Duodenal mucosa (tissue), 2 donors: ENCODE data around the gene LAX1.

Experiments
- H3K27ac ChIP-seq: one replicate; pipeline ENCODE4 v1.7.0; 2013; ENCODE audit warnings: low read depth, low read length
- H3K27me3 ChIP-seq, 2 donors: one replicate each; pipeline ENCODE4 v1.7.0; 2013; ENCODE audit warnings: low read length in 2 of 2, control low read depth in 1 of 2; ENCODE audit not compliant: insufficient read depth in 2 of 2, control insufficient read depth in 1 of 2
- H3K36me3 ChIP-seq, 2 donors: one replicate each; pipeline ENCODE4 v1.7.0; 2013; ENCODE audit warnings: low read length in 2 of 2, control low read depth in 1 of 2; ENCODE audit not compliant: insufficient read depth in 2 of 2, control insufficient read depth in 1 of 2
- H3K4me1 ChIP-seq, 2 donors: one replicate each; pipeline ENCODE4 v1.7.0; 2013; ENCODE audit warnings: low read length in 2 of 2, control low read depth in 1 of 2; ENCODE audit not compliant: insufficient read depth in 2 of 2, control insufficient read depth in 1 of 2
- H3K4me3 ChIP-seq, 2 donors: one replicate each; pipeline ENCODE4 v1.7.0; 2013; ENCODE audit warnings: low read length in 2 of 2, low read depth in 1 of 2
- H3K9ac ChIP-seq, 2 donors: one replicate each; pipeline ENCODE4 v1.7.0; 2013; ENCODE audit warnings: low read length in 2 of 2, low read depth in 1 of 2
- H3K9me3 ChIP-seq, 2 donors: one replicate each; pipeline ENCODE4 v1.7.0; 2013; ENCODE audit warnings: low read length in 2 of 2, control low read depth in 1 of 2; ENCODE audit not compliant: control insufficient read depth in 1 of 2

Gene LAX1

GRCh38 chr1:203768256-203768655, 3.3 kb downstream of the LAX1 start:
- peaks cover 18 to 30% of the 10 kb centered on the region in 2 donors for H3K4me1 ChIP-seq
- H3K9me3 ChIP-seq, result no peaks in the 10 kb centered on the region
- H3K9ac ChIP-seq, result peak overlapping the region in 1 of 2 donors; percentile 28
- peak overlapping the region; percentile 45 for H3K4me3 ChIP-seq
- no peak overlapping the region for H3K27ac ChIP-seq
- H3K27me3 ChIP-seq, result no peaks in the 10 kb centered on the region
- no peaks in the 10 kb centered on the region for H3K36me3 ChIP-seq

DNA sequence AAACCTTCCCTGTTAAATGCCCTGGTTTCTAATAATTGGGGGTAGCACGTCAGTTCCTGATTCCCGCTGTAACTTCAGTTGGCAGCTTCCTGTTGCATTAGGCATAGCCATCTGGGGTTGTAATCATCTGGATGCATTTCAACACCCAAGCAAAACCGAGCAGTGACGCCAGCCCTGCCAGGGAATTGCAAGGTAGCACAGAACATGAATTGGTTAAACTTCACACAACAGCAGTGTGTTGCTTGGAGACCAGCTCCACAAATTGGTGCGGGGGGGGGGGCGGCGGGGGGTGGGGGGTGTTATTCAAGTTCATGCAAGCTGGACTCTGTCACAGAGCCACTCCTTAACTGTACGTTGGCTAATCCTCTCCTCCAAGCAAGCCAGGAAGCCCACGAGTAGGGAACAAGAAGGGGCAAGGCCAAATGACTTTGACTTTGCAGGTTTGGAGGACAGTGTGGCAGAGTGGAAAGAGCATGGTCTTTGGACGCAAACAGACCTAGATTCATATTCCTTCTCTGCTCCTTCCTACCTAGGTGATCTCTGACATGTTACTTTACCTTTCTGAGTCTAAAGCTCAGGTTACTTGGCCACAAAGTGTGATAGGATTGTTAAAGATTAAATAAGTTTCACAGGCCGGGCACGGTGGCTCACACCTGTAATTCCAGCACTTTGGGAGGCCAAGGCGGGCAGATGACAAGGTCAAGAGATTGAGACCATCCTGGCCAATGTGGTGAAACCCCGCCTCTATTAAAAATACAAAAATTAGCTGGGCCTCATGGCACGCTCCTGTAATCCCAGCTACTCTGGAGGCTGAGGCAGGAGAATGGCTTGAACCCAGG, 4.7 kb downstream of the LAX1 start:
- H3K27ac ChIP-seq, result peak overlapping the region; percentile 85
- H3K9me3 ChIP-seq, result no peaks in the 10 kb centered on the region
- H3K36me3 ChIP-seq, result peaks cover 0 to 6% of the 10 kb centered on the region in 2 donors
- H3K9ac ChIP-seq, result peak overlapping the region; percentile 9 to 32
- peaks cover 15 to 26% of the 10 kb centered on the region in 2 donors for H3K4me1 ChIP-seq
- no peak overlapping the region for H3K4me3 ChIP-seq
- H3K27me3 ChIP-seq, result no peaks in the 10 kb centered on the region

GRCh38 chr1:203771901-203772301, 6.9 kb downstream of the LAX1 start:
- Histone ChIP-seq H3K4me1 (peaks cover 15 to 24% of the 10 kb centered on the region in 2 donors), H3K27ac (no peak overlapping the region), H3K9me3 (no peaks in the 10 kb centered on the region), H3K9ac (peak overlapping the region in 1 of 2 donors; percentile 5), H3K4me3 (no peak overlapping the region), H3K27me3 (no peaks in the 10 kb centered on the region), H3K36me3 (peaks cover 0 to 6% of the 10 kb centered on the region in 2 donors)

DNA sequence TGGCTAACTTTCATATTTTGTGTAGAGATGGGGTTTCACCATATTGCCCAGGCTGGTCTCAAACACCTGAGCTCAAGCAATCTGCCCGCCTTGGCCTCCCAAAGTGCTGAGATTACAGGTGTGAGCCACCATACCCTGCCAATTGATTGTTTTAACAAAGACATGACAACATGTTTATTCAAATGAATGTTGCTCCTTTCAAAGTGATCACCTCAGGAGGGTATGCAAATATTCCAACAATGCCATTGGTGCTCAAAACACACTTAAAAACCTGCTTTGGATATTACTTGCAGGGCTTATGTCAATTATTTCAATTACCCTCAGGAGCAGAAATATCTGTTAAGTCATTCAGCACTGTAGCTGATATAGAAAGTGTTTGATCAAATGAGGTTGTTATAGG, 7.9 kb downstream of the LAX1 start:
- H3K4me3 ChIP-seq, result no peak overlapping the region
- peaks cover 0 to 6% of the 10 kb centered on the region in 2 donors for H3K36me3 ChIP-seq
- no peak overlapping the region for H3K9ac ChIP-seq
- no peak overlapping the region for H3K27ac ChIP-seq
- no peaks in the 10 kb centered on the region for H3K27me3 ChIP-seq
- H3K4me1 ChIP-seq, result peaks cover 15 to 24% of the 10 kb centered on the region in 2 donors
- H3K9me3 ChIP-seq, result no peaks in the 10 kb centered on the region

DNA sequence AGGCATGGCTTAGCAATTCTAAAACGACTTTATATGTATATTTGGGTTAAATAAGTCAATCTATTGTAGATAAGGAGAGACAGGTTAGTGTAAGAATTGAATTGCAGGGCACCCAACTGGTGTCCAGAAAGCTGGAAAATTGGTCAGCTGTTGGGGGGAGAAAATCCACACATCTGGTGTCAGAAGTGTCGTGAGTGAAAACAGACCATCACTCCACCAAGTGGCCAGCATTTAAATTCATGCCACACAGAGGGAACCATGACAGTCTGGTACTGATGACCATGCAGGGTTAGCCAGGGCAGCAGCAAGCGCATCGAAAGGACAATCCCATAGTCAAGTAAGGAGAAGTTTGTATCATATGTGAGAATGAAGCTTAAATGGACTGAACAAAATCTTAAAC, 11.7 kb downstream of the LAX1 start:
- no peak overlapping the region for H3K4me3 ChIP-seq
- H3K27ac ChIP-seq, result no peak overlapping the region
- no peaks in the 10 kb centered on the region for H3K4me1 ChIP-seq
- H3K27me3 ChIP-seq, result no peaks in the 10 kb centered on the region
- H3K36me3 ChIP-seq, result peaks cover 0 to 6% of the 10 kb centered on the region in 2 donors
- H3K9me3 ChIP-seq, result no peaks in the 10 kb centered on the region
- H3K9ac ChIP-seq, result no peak overlapping the region

DNA sequence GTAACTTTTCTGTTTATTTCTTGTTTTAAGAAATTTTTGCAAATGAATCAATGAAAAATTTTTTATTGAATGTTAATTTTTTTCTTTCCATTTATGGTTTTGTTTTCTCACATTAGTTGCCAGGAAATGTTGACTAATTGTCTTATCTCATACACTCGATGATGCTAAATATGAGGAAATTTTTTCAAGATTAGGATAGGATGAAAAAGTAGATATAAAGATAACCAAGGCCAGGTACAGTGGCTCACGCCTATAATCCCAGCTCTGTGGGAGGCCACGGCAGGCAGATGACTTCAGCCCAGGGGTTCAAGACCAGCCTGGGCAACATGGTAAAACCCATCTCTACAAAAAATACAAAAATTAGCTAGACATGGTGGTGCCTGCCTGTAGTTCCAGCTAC, 12.6 kb downstream of the LAX1 start:
- H3K27ac ChIP-seq, result no peak overlapping the region
- H3K4me3 ChIP-seq, result no peak overlapping the region

DNA sequence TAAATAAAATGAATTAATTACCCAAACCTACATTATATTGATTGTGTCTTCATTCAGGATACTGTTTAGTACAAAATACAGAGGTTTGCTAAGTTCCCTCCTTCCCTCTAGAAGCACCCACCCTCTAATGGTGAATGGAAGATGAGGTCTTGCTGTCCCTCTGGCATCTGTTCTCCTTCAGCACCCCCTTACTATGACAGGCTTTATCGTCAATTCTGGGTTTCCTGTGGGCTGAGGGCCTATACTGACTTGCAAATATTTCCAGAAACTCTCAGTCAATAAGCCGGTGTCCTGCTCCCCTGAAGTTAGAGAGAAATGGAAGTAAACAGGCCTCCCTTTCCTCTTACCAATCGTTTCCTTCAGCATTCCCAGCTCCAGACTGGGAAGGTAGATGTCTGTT, 13.2 kb downstream of the LAX1 start:
- H3K36me3 ChIP-seq, result peaks cover 0 to 6% of the 10 kb centered on the region in 2 donors

More for the DNA sequence above, 12.6 kb downstream of the LAX1 start:
- H3K36me3 ChIP-seq, result peaks cover 0 to 6% of the 10 kb centered on the region in 2 donors
- H3K9ac ChIP-seq, result no peak overlapping the region
- no peaks in the 10 kb centered on the region for H3K4me1 ChIP-seq
- H3K9me3 ChIP-seq, result no peaks in the 10 kb centered on the region
- H3K27me3 ChIP-seq, result no peaks in the 10 kb centered on the region

GRCh38 chr1:203778789-203779188, 13.8 kb downstream of the LAX1 start:
- H3K9ac ChIP-seq, result no peak overlapping the region
- H3K4me1 ChIP-seq, result no peaks in the 10 kb centered on the region
- peaks cover 0 to 6% of the 10 kb centered on the region in 2 donors for H3K36me3 ChIP-seq
- H3K4me3 ChIP-seq, result no peak overlapping the region
- no peaks in the 10 kb centered on the region for H3K27me3 ChIP-seq
- no peak overlapping the region for H3K27ac ChIP-seq
- no peaks in the 10 kb centered on the region for H3K9me3 ChIP-seq

More for the DNA sequence above, 13.2 kb downstream of the LAX1 start:
- Histone ChIP-seq H3K4me3 (no peak overlapping the region), H3K9ac (no peak overlapping the region), H3K27ac (no peak overlapping the region), H3K27me3 (no peaks in the 10 kb centered on the region), H3K4me1 (no peaks in the 10 kb centered on the region), H3K9me3 (no peaks in the 10 kb centered on the region)

DNA sequence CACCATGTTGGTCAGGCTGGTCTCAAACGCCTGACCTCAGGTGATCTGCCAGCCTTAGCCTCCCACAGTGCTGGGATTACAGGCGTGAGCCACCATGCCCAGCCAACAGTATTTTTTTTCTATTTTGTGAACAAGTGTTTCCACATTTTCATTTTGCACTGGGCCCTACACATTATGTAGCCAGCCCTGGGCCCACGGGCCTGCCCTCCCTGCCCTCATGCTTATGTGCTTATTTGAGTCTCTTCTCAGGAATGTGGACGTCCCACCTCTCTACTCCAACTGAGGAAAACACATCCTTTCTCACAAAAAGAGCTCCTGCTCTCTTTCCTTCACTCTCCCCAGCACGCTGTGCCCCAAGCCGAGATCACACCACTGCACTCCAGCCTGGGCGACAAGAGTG, 17.0 kb downstream of the LAX1 start:
- Histone ChIP-seq H3K4me3 (no peak overlapping the region), H3K4me1 (no peaks in the 10 kb centered on the region), H3K36me3 (no peaks in the 10 kb centered on the region), H3K9ac (no peak overlapping the region), H3K27me3 (no peaks in the 10 kb centered on the region), H3K9me3 (no peaks in the 10 kb centered on the region), H3K27ac (no peak overlapping the region)

- H3K36me3 ChIP-seq, result no peaks in the 10 kb centered on the region
- H3K9ac ChIP-seq, result no peak overlapping the region
- H3K27ac ChIP-seq, result no peak overlapping the region
- no peaks in the 10 kb centered on the region for H3K27me3 ChIP-seq
- no peak overlapping the region for H3K4me3 ChIP-seq
- H3K4me1 ChIP-seq, result no peaks in the 10 kb centered on the region
- no peaks in the 10 kb centered on the region for H3K9me3 ChIP-seq
Observed at GRCh38 chr1:203789966-203790365, 25.0 kb downstream of the LAX1 start.
